AG09319 (cell line): ENCODE data around the gene TUT1.

Experiments used
- DNase-seq: peaks from one replicate; pipeline ENCODE4 v3.0.0-alpha.2; 2010; ENCODE audit warnings: low read depth; ENCODE audit errors: extremely low read depth
- CTCF ChIP-seq: IDR thresholded peaks from 2 replicates; pipeline ENCODE4 v1.5.1; 2011; ENCODE audit warnings: low read depth, mild to moderate bottlenecking, inconsistent platforms, low read length, moderate library complexity

TUT1 gene

GRCh38 chr11:62615521-62615920 lies 24.2 kb upstream of the TUT1 start:
- no peak for DNase-seq
- no peak for TF ChIP-seq CTCF

GRCh38 chr11:62614275-62614674 lies 23.0 kb upstream of the TUT1 start:
- no peak for DNase-seq
- TF ChIP-seq CTCF, result no peak

- DNase-seq, result no peak
- TF ChIP-seq CTCF, result no peak
These were observed 22.0 kb upstream of the TUT1 start for GRCh38 chr11:62613291-62613778.

GRCh38 chr11:62612366-62613290 lies 21.3 kb upstream of the TUT1 start, which contains the start of the genes EML3 and ROM1:
TSS of gene EML3 (minus strand) at chr11:62612775. CDS start at chr11:62612457, 318 bp downstream.
TSS of gene ROM1 (plus strand) at chr11:62613257. CDS start at chr11:62613282, 25 bp downstream.
- peak; percentile 58 for TF ChIP-seq CTCF
- DNase-seq, result peak; percentile 83

GRCh38 chr11:62611705-62612365 lies 20.5 kb upstream of the TUT1 start:
- no peak for TF ChIP-seq CTCF
- no peak for DNase-seq

GRCh38 chr11:62610814-62611704 lies 19.7 kb upstream of the TUT1 start:
- no peak for TF ChIP-seq CTCF
- DNase-seq, result no peak
